H9 (cell line): ENCODE results near the gene GNAS. TPM values are rescaled to one million over a fixed set of nuclear protein-coding genes. Genes with fewer than 3 reads are reported as not detected.

Experiments used
- DNase-seq: peaks from one replicate; pipeline ENCODE4 v3.0.0-alpha.2; 2017
- H2AFZ ChIP-seq: one replicate; pipeline ENCODE4 v1.6.1; 2013; ENCODE audit warnings: mild to moderate bottlenecking, low read length, control low read depth, moderate library complexity
- H2AK5ac ChIP-seq: 2 replicates; pipeline ENCODE4 v1.6.1; 2013; ENCODE audit warnings: low read length, control low read depth, mixed read lengths; ENCODE audit not compliant: insufficient read length
- H2BK120ac ChIP-seq: one replicate; pipeline ENCODE4 v1.6.1; 2013; ENCODE audit warnings: low read depth, mild to moderate bottlenecking, low read length, control low read depth, inconsistent platforms; ENCODE audit not compliant: poor library complexity, severe bottlenecking
- H2BK12ac ChIP-seq: 2 replicates; pipeline ENCODE4 v1.6.1; 2013; ENCODE audit warnings: low read length, control low read depth, mixed read lengths, low read depth; ENCODE audit not compliant: insufficient read length
- H2BK15ac ChIP-seq: 2 replicates; pipeline ENCODE4 v1.6.1; 2013; ENCODE audit warnings: low read depth, low read length, control low read depth
- H2BK20ac ChIP-seq: one replicate; pipeline ENCODE4 v1.6.1; 2013; ENCODE audit warnings: low read depth, mild to moderate bottlenecking, low read length, control low read depth, inconsistent platforms; ENCODE audit not compliant: poor library complexity, severe bottlenecking
- H2BK5ac ChIP-seq: 2 replicates; pipeline ENCODE4 v1.6.1; 2013; ENCODE audit warnings: low read length, control low read depth, mixed read lengths; ENCODE audit not compliant: insufficient read length
- H3K14ac ChIP-seq: 2 replicates; pipeline ENCODE4 v1.6.1; 2013; ENCODE audit warnings: low read length, control low read depth; ENCODE audit not compliant: insufficient read depth
- H3K18ac ChIP-seq: 2 replicates; pipeline ENCODE4 v1.6.1; 2013; ENCODE audit warnings: low read depth, mild to moderate bottlenecking, mixed read lengths, low read length, control low read depth; ENCODE audit not compliant: insufficient read length
- H3K23ac ChIP-seq: 2 replicates; pipeline ENCODE4 v1.6.1; 2013; ENCODE audit warnings: low read length, control low read depth, mixed read lengths, low read depth; ENCODE audit not compliant: insufficient read length
- H3K23me2 ChIP-seq: 2 replicates; pipeline ENCODE4 v1.6.1; 2013; ENCODE audit warnings: low read depth, mild to moderate bottlenecking, mixed read lengths, low read length, control low read depth; ENCODE audit not compliant: insufficient read length, poor library complexity, severe bottlenecking
- H3K27ac ChIP-seq: 2 replicates; pipeline ENCODE4 v1.5.1; 2013; ENCODE audit warnings: low read length, control low read depth, mixed read lengths, low read depth; ENCODE audit not compliant: insufficient read length
- H3K27me3 ChIP-seq: 2 replicates; pipeline ENCODE4 v1.6.1; 2013; ENCODE audit warnings: low read length, control low read depth, inconsistent platforms; ENCODE audit not compliant: insufficient read depth
- H3K4ac ChIP-seq: 2 replicates; pipeline ENCODE4 v1.6.1; 2013; ENCODE audit warnings: low read depth, mild to moderate bottlenecking, control low read depth, inconsistent platforms, low read length, moderate library complexity
- H3K4me1 ChIP-seq: 2 replicates; pipeline ENCODE4 v1.6.1; 2013; ENCODE audit warnings: low read length, control low read depth, inconsistent platforms; ENCODE audit not compliant: insufficient read depth
- H3K4me2 ChIP-seq: 2 replicates; pipeline ENCODE4 v1.6.1; 2013; ENCODE audit warnings: low read length, control low read depth, mixed read lengths; ENCODE audit not compliant: insufficient read length, insufficient read depth
- H3K56ac ChIP-seq: 2 replicates; pipeline ENCODE4 v1.6.1; 2013; ENCODE audit warnings: low read depth, mild to moderate bottlenecking, mixed read lengths, low read length, control low read depth; ENCODE audit not compliant: insufficient read length
- H3K79me1 ChIP-seq: 2 replicates; pipeline ENCODE4 v1.6.1; 2013; ENCODE audit warnings: low read depth, mild to moderate bottlenecking, moderate library complexity, low read length, control low read depth, inconsistent platforms; ENCODE audit not compliant: insufficient read depth, poor library complexity, severe bottlenecking
- H3K79me2 ChIP-seq: 2 replicates; pipeline ENCODE4 v1.6.1; 2013; ENCODE audit warnings: low read length, control low read depth, inconsistent platforms; ENCODE audit not compliant: insufficient read depth
- H3K9ac ChIP-seq: 2 replicates; pipeline ENCODE4 v1.6.1; 2013; ENCODE audit warnings: low read length, control low read depth, mixed read lengths; ENCODE audit not compliant: insufficient read length; ENCODE audit errors: extremely low read depth
- H3K9me3 ChIP-seq: one replicate; pipeline ENCODE4 v1.6.1; 2013; ENCODE audit warnings: low read depth, low read length, inconsistent platforms; ENCODE audit not compliant: control insufficient read depth
- H3T11ph ChIP-seq: one replicate; pipeline ENCODE4 v1.6.1; 2013; ENCODE audit warnings: mild to moderate bottlenecking, low read length, control low read depth, inconsistent platforms
- H4K20me1 ChIP-seq: one replicate; pipeline ENCODE4 v1.6.1; 2013; ENCODE audit not compliant: control insufficient read depth, insufficient read length, insufficient read depth
- H4K5ac ChIP-seq: 2 replicates; pipeline ENCODE4 v1.6.1; 2013; ENCODE audit warnings: low read depth, mild to moderate bottlenecking, mixed read lengths, low read length, control low read depth; ENCODE audit not compliant: insufficient read length
- H4K8ac ChIP-seq: replicated peaks from 2 replicates; pipeline ENCODE4 v1.6.1; 2013; ENCODE audit warnings: low read length, control low read depth, mixed read lengths, low read depth; ENCODE audit not compliant: insufficient read length
- H4K91ac ChIP-seq: 2 replicates; pipeline ENCODE4 v1.6.1; 2013; ENCODE audit warnings: low read depth, mild to moderate bottlenecking, moderate library complexity, mixed read lengths, low read length, control low read depth; ENCODE audit not compliant: insufficient read length
- H3K27ac Mint-ChIP-seq, 3 experiments: 2 replicates in 2 of 3; 3 replicates in 1 of 3; pipeline ENCODE4 v1.8.0; 2020 to 2021; ENCODE audit warnings: mixed read lengths in 3 of 3, mild to moderate bottlenecking in 1 of 3, moderate library complexity in 1 of 3
- H3K27me3 Mint-ChIP-seq: 2 replicates; pipeline ENCODE4 v1.8.0; 2021; ENCODE audit warnings: low read depth, mild to moderate bottlenecking, moderate library complexity, mixed read lengths
- H3K36me3 Mint-ChIP-seq, 3 experiments: 2 replicates in 2 of 3; 3 replicates in 1 of 3; pipeline ENCODE4 v1.8.0; 2020 to 2021; ENCODE audit warnings: low read depth in 3 of 3, mixed read lengths in 3 of 3; ENCODE audit not compliant: insufficient read depth in 1 of 3
- H3K4me1 Mint-ChIP-seq, 2 experiments: 2 replicates each; pipeline ENCODE4 v1.8.0; 2020; ENCODE audit warnings: mixed read lengths in 2 of 2
- H3K4me3 Mint-ChIP-seq, 2 experiments: 2 replicates in 1 of 2; 3 replicates in 1 of 2; pipeline ENCODE4 v1.8.0; 2020 to 2021; ENCODE audit warnings: mild to moderate bottlenecking in 2 of 2, mixed read lengths in 2 of 2, moderate library complexity in 1 of 2
- H3K9me3 Mint-ChIP-seq, 2 experiments: 2 replicates in 1 of 2; 3 replicates in 1 of 2; pipeline ENCODE4 v1.8.0; 2020; ENCODE audit warnings: mild to moderate bottlenecking in 2 of 2, mixed read lengths in 2 of 2, moderate library complexity in 1 of 2
- WGBS: extraction: QIAGEN DNeasy Blood & Tissue Kit; methylation state at CpG from one replicate; pipeline ENCODE4 v1.1.7; 2013; ENCODE audit warnings: missing lambda C conversion rate, low lambda C conversion rate, mixed read lengths; ENCODE audit not compliant: insufficient read length; ENCODE audit errors: extremely low coverage; 5-methylcytosine and 5-hydroxymethylcytosine counted together
- total RNA-seq: library from RNA; stranded (reverse); gene quantifications from 2 replicates; pipeline ENCODE4 v1.2.1, GENCODE V29; 2021
- TF ChIP-seq, protein P1 (sequence below): fragments of 200-600 bp; sonication (generic); conservative IDR thresholded peaks from 3 replicates; pipeline ENCODE4 v1.8.0; 2021; ENCODE audit warnings: antibody characterized with exemption, mild to moderate bottlenecking

Gene GNAS
- total RNA-seq, 1 experiment from 2014 or later: 920 TPM

DNA sequence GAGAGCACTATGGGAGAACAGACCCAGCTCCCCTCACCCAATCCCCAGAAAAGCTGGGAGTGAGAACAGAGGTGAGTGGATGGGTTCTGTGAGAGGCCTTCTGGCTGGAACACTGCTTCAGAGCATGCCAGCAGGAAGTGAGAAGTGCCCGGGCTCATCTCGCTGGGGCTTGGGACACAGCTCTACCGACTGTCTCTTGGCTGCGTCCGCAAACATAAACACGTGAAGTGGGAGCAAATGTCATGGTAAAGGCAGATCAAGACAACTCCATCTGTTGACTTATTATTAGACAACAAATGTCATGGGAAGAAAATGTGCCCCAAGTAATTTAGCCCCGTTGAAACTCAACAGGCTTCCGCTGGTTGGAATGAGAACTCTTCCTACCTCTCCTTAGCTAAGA is 27.7 kb upstream of the GNAS start:
- Histone ChIP-seq H3K27ac (no peak overlapping the region), H4K5ac (no peak overlapping the region), H3K79me1 (peaks cover 6% of the 10 kb centered on the region), H2BK120ac (no peak overlapping the region), H3K23me2 (no peaks in the 10 kb centered on the region), H3K23ac (no peak overlapping the region), H3K56ac (no peak overlapping the region), H2AK5ac (no peak overlapping the region), H3K18ac (no peak overlapping the region), H3K79me2 (peaks cover 9% of the 10 kb centered on the region; the same call in 1 of the 2 replicates), H3T11ph (no peak overlapping the region), H3K4me1 (no peaks in the 10 kb centered on the region), H3K4ac (no peak overlapping the region), H4K20me1 (no peaks in the 10 kb centered on the region), H2BK20ac (no peak overlapping the region), H3K4me2 (no peak overlapping the region), H3K14ac (no peak overlapping the region), H2BK12ac (no peak overlapping the region), H3K9ac (no peak overlapping the region), H4K8ac (no peak overlapping the region), H3K9me3 (no peaks in the 10 kb centered on the region), H2BK5ac (no peak overlapping the region), H3K27me3 (no peaks in the 10 kb centered on the region), H2AFZ (no peak overlapping the region), H2BK15ac (no peak overlapping the region), H4K91ac (no peak overlapping the region)
- peaks cover 3 to 4% of the 10 kb centered on the region in 2 experiments; a peak in 2 of 4 replicates for H3K4me1 Mint-ChIP-seq
- TF ChIP-seq, protein P1, sequence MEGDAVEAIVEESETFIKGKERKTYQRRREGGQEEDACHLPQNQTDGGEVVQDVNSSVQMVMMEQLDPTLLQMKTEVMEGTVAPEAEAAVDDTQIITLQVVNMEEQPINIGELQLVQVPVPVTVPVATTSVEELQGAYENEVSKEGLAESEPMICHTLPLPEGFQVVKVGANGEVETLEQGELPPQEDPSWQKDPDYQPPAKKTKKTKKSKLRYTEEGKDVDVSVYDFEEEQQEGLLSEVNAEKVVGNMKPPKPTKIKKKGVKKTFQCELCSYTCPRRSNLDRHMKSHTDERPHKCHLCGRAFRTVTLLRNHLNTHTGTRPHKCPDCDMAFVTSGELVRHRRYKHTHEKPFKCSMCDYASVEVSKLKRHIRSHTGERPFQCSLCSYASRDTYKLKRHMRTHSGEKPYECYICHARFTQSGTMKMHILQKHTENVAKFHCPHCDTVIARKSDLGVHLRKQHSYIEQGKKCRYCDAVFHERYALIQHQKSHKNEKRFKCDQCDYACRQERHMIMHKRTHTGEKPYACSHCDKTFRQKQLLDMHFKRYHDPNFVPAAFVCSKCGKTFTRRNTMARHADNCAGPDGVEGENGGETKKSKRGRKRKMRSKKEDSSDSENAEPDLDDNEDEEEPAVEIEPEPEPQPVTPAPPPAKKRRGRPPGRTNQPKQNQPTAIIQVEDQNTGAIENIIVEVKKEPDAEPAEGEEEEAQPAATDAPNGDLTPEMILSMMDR: no peak
- no CpG with 5 or more reads among the region's 8 CpGs for WGBS
- peaks cover 6% of the 10 kb centered on the region; the same call in 1 of the 2 replicates for H3K27me3 Mint-ChIP-seq
- no peak overlapping the region; a peak in 1 of 7 replicates for H3K27ac Mint-ChIP-seq
- no peak overlapping the region; a peak in 1 of 5 replicates for H3K4me3 Mint-ChIP-seq
- peaks cover 0 to 10% of the 10 kb centered on the region in 2 experiments; a peak in 3 of 5 replicates for H3K9me3 Mint-ChIP-seq
- peaks cover 39 to 61% (median 49%) of the 10 kb centered on the region in 3 experiments for H3K36me3 Mint-ChIP-seq
- DNase-seq: no peak
